ENCODE results near the gene BAG1. TPM values are rescaled to one million over a fixed set of nuclear protein-coding genes. Genes with fewer than 3 reads are reported as not detected.
A peak's percentile ranks its signal among the peaks of the same experiment; 100 is the strongest.

Gene BAG1
- total and polyA plus RNA-seq, 7 donors = 125 to 371 (median 253) TPM

- ATAC-seq (no peak), DNase-seq (no peak)
- peaks cover 37 to 100% of the 10 kb centered on the region in 2 donors for H3K36me3 ChIP-seq (ENCODE audit: insufficient read depth in 1 of 2, low read depth in 1 of 2)
- intact Hi-C loops (cut with DNase I) = no loop called here
- H3K27me3 ChIP-seq (ENCODE audit: insufficient read depth in 3 of 3, low read length in 2 of 3) = no peaks in the 10 kb centered on the region
- H3K4me1 ChIP-seq = peaks cover 3% of the 10 kb centered on the region
- H3K4me3 ChIP-seq = no peak overlapping the region
- WGBS, 3 donors = 82 to 95% (median 84%) methylated on average over 1 of the region's 1 CpG
- no peak overlapping the region for H3K27ac ChIP-seq
- no peak for TF ChIP-seq CTCF (IDR thresholded peaks at IDR 0.05)
- H3K9me3 ChIP-seq = no peaks in the 10 kb centered on the region
Observed at GRCh38 chr9:33307067-33307466, 42.6 kb upstream of the BAG1 start.

GRCh38 chr9:33306037-33306436, 41.5 kb upstream of the BAG1 start:
- Histone ChIP-seq H3K4me3 (no peak overlapping the region), H3K9me3 (no peaks in the 10 kb centered on the region), H3K27me3 (ENCODE audit: insufficient read depth in 3 of 3, low read length in 2 of 3) (no peaks in the 10 kb centered on the region), H3K4me1 (peaks cover 8% of the 10 kb centered on the region), H3K36me3 (ENCODE audit: insufficient read depth in 1 of 2, low read depth in 1 of 2) (peaks cover 33 to 100% of the 10 kb centered on the region in 2 donors), H3K27ac (peak overlapping the region; percentile 65)
- 67 to 77% (median 75%) methylated on average over 3 of the region's 3 CpGs for WGBS, 3 donors
- TF ChIP-seq CTCF (IDR thresholded peaks at IDR 0.05) = no peak
- intact Hi-C loops (cut with DNase I) = no loop called here
- DNase-seq (no peak), ATAC-seq (peak; percentile 64 to 75 (median 74))

GRCh38 chr9:33304362-33304761, 39.9 kb upstream of the BAG1 start:
- no peak for TF ChIP-seq CTCF (IDR thresholded peaks at IDR 0.05)
- WGBS, 3 donors = 96 to 98% (median 96%) methylated on average over 1 of the region's 1 CpG
- intact Hi-C loops (cut with DNase I) = no loop called here
- Histone ChIP-seq H3K4me3 (no peak overlapping the region), H3K9me3 (no peaks in the 10 kb centered on the region), H3K4me1 (peaks cover 23% of the 10 kb centered on the region), H3K27ac (no peak overlapping the region), H3K27me3 (ENCODE audit: insufficient read depth in 3 of 3, low read length in 2 of 3) (no peaks in the 10 kb centered on the region), H3K36me3 (ENCODE audit: insufficient read depth in 1 of 2, low read depth in 1 of 2) (peaks cover 35 to 93% of the 10 kb centered on the region in 2 donors)
- ATAC-seq = no peak
- no peak for DNase-seq

- Histone ChIP-seq H3K9me3 (no peaks in the 10 kb centered on the region), H3K27me3 (ENCODE audit: insufficient read depth in 3 of 3, low read length in 2 of 3) (no peaks in the 10 kb centered on the region), H3K4me1 (peaks cover 59% of the 10 kb centered on the region), H3K27ac (peak overlapping the region; percentile 81), H3K4me3 (peak overlapping the region; percentile 9), H3K36me3 (ENCODE audit: insufficient read depth in 1 of 2, low read depth in 1 of 2) (peaks cover 27 to 93% of the 10 kb centered on the region in 2 donors)
- ATAC-seq (peak; percentile 86 to 93 (median 89)), DNase-seq (peak in 1 of 2 donors; percentile 22)
- intact Hi-C loops (cut with DNase I) = no loop called here
- WGBS, 3 donors = 41 to 58% (median 45%) methylated on average over 2 of the region's 2 CpGs
- no peak for TF ChIP-seq CTCF (IDR thresholded peaks at IDR 0.05)
Observed at GRCh38 chr9:33300546-33300945, 36.0 kb upstream of the BAG1 start.

GRCh38 chr9:33297432-33297831, 32.9 kb upstream of the BAG1 start:
- no peak for TF ChIP-seq CTCF (IDR thresholded peaks at IDR 0.05)
- WGBS, 3 donors = 24 to 40% (median 28%) methylated on average over 1 of the region's 1 CpG
- Histone ChIP-seq H3K4me3 (peak overlapping the region; percentile 19), H3K9me3 (no peaks in the 10 kb centered on the region), H3K27ac (peak overlapping the region; percentile 63), H3K4me1 (peaks cover 87% of the 10 kb centered on the region), H3K36me3 (ENCODE audit: insufficient read depth in 1 of 2, low read depth in 1 of 2) (peaks cover 12 to 86% of the 10 kb centered on the region in 2 donors), H3K27me3 (ENCODE audit: insufficient read depth in 3 of 3, low read length in 2 of 3) (no peaks in the 10 kb centered on the region)
- intact Hi-C loops (cut with DNase I) = no loop called here
- ATAC-seq (peak in 3 of 4 donors; percentile 28 to 47 (median 41)), DNase-seq (peak in 1 of 2 donors; percentile 22)

Data from psoas muscle (tissue), 8 donors.